ENCODE data around the gene ERBB2. TPM values are rescaled to one million over a fixed set of nuclear protein-coding genes. Genes with fewer than 3 reads are reported as not detected.

Gene ERBB2
- total and polyA plus RNA-seq, 2 of the 13 experiments (the other 11 are each of a cell fraction or from before 2014, with no cell fraction given), result 57.7 to 64.1 TPM

GRCh38 chr17:39730095-39730921 lies 30.4 kb downstream of the ERBB2 start, which contains the start of gene MIEN1 (continued):
- no peak for TF ChIP-seq RERE (CRISPR knock-in tag; IDR thresholded peaks at IDR 0.05; ENCODE audit: low read depth)
- TF ChIP-seq PLRG1 (conservative IDR thresholded peaks at IDR 0.05), result no peak
- peak; percentile 68; the same call in 1 of the 2 replicates for TF ChIP-seq THRA (CRISPR knock-in tag; IDR thresholded peaks at IDR 0.05; ENCODE audit: borderline replicate concordance)
- TF ChIP-seq RCOR2 (CRISPR knock-in tag; IDR thresholded peaks at IDR 0.05), result peak; percentile 58; the same call in 1 of the 2 replicates
- TF ChIP-seq ZNF230 (CRISPR knock-in tag; IDR thresholded peaks at IDR 0.05), result peak; percentile 75; the same call in 1 of the 2 replicates
- TF ChIP-seq IKZF4 (CRISPR knock-in tag; IDR thresholded peaks at IDR 0.05; ENCODE audit: borderline replicate concordance, low read depth, not compliant biosample characterization), result peak; percentile 95
- no peak for TF ChIP-seq LBX2 (CRISPR knock-in tag; IDR thresholded peaks at IDR 0.05; ENCODE audit: borderline replicate concordance)
- peak; percentile 76 for TF ChIP-seq ZNF331 (CRISPR knock-in tag; IDR thresholded peaks at IDR 0.05)
- peak; percentile 76 for TF ChIP-seq MIXL1 (CRISPR knock-in tag; IDR thresholded peaks at IDR 0.05)
- TF ChIP-seq, protein P1, sequence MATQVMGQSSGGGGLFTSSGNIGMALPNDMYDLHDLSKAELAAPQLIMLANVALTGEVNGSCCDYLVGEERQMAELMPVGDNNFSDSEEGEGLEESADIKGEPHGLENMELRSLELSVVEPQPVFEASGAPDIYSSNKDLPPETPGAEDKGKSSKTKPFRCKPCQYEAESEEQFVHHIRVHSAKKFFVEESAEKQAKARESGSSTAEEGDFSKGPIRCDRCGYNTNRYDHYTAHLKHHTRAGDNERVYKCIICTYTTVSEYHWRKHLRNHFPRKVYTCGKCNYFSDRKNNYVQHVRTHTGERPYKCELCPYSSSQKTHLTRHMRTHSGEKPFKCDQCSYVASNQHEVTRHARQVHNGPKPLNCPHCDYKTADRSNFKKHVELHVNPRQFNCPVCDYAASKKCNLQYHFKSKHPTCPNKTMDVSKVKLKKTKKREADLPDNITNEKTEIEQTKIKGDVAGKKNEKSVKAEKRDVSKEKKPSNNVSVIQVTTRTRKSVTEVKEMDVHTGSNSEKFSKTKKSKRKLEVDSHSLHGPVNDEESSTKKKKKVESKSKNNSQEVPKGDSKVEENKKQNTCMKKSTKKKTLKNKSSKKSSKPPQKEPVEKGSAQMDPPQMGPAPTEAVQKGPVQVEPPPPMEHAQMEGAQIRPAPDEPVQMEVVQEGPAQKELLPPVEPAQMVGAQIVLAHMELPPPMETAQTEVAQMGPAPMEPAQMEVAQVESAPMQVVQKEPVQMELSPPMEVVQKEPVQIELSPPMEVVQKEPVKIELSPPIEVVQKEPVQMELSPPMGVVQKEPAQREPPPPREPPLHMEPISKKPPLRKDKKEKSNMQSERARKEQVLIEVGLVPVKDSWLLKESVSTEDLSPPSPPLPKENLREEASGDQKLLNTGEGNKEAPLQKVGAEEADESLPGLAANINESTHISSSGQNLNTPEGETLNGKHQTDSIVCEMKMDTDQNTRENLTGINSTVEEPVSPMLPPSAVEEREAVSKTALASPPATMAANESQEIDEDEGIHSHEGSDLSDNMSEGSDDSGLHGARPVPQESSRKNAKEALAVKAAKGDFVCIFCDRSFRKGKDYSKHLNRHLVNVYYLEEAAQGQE (IDR thresholded peaks at IDR 0.05; ENCODE audit: borderline replicate concordance in 1 of 2, low read depth in 1 of 2, low read length in 2 of 2), result no peak
- TF ChIP-seq ZNF709 (CRISPR knock-in tag; IDR thresholded peaks at IDR 0.05), result 0 out of 2 replicates have a peak, but pooled peaks have one; percentile 67
- peak; percentile 74; the same call in 1 of the 2 replicates for TF ChIP-seq ZNF790 (CRISPR knock-in tag; IDR thresholded peaks at IDR 0.05; ENCODE audit: borderline replicate concordance)
- peak; percentile 90 for TF ChIP-seq RFXAP (CRISPR knock-in tag; IDR thresholded peaks at IDR 0.05; ENCODE audit: borderline replicate concordance)
- TF ChIP-seq ZNF75D (CRISPR knock-in tag; IDR thresholded peaks at IDR 0.05; ENCODE audit: borderline replicate concordance), result no peak
- 0 out of 2 replicates have a peak, but pooled peaks have one; percentile 11 for TF ChIP-seq ZNF225 (CRISPR knock-in tag; IDR thresholded peaks at IDR 0.05)
- TF ChIP-seq ZC3H13 (CRISPR knock-in tag; IDR thresholded peaks at IDR 0.05), result peak; percentile 84; the same call in 1 of the 2 replicates
- peak; percentile 84; the same call in 1 of the 2 replicates for TF ChIP-seq ZNF343 (CRISPR knock-in tag; IDR thresholded peaks at IDR 0.05)
